ENCODE data around the gene KCNJ10.

DNA sequence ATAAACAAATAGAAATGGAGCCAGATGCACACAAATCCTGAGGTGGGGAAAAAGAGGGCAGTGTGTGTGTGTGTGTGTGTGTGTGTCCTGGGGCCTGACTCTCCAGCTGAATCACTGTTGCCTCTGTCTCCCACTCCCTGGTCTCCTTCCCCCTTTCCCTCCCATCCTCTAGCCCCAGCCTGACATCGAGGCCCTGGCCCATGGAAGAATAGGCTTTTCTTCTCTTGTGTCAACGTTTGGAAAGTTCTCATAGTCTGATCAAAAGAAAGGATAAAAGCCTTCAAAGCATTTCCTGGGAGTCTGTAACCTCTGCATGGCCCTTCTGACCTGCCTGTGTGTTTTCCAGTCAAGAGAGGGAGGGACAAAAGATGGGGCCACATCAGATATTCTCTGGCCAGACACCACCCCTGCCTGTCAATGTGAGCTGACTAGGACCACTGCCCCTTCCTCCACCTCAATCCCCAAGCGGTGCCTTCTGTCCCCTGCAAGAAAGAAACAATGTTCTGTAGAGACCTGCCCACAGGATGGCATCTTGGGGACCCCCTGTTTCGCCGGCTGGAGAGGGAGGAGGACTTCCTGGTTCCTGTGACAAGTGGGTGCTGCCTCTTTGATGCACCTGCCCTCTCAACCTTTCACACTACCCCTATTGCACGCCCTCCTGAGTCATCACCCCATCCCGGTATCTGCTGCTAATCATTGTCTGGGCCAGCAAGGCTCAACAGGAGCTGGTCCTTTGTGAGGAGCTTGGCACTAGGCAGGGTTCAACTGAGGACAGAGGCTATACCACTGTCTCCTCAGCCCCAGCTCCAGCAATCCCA is 16.2 kb downstream of the KCNJ10 start:
- TF ChIP-seq, protein P1, sequence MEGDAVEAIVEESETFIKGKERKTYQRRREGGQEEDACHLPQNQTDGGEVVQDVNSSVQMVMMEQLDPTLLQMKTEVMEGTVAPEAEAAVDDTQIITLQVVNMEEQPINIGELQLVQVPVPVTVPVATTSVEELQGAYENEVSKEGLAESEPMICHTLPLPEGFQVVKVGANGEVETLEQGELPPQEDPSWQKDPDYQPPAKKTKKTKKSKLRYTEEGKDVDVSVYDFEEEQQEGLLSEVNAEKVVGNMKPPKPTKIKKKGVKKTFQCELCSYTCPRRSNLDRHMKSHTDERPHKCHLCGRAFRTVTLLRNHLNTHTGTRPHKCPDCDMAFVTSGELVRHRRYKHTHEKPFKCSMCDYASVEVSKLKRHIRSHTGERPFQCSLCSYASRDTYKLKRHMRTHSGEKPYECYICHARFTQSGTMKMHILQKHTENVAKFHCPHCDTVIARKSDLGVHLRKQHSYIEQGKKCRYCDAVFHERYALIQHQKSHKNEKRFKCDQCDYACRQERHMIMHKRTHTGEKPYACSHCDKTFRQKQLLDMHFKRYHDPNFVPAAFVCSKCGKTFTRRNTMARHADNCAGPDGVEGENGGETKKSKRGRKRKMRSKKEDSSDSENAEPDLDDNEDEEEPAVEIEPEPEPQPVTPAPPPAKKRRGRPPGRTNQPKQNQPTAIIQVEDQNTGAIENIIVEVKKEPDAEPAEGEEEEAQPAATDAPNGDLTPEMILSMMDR (IDR thresholded peaks at IDR 0.05; ENCODE audit: poor library complexity) = no peak
- no peak for TF ChIP-seq EZH2phosphoT487 (IDR thresholded peaks at IDR 0.05; ENCODE audit: low read depth, severe bottlenecking, unreplicated experiment)
